Measurements from ENCODE around the gene HERC3. TPM values are rescaled to one million over a fixed set of nuclear protein-coding genes. Genes with fewer than 3 reads are reported as not detected.

HERC3 gene
- total RNA-seq, 1 donor = 15.6 TPM

- H3K4me2 ChIP-seq (ENCODE audit: insufficient read depth, low read length) = no peak overlapping the region
- DNase-seq (ENCODE audit: insufficient read length, low spot score, missing footprints) = no peak
- no peak for TF ChIP-seq CTCF (IDR thresholded peaks at IDR 0.05; ENCODE audit: extremely low read depth, low read depth, low read length)
Measured at GRCh38 chr4:88709989-88710388, 117.7 kb downstream of the HERC3 start.

GRCh38 chr4:88713782-88714181 lies 121.5 kb downstream of the HERC3 start:
- Histone ChIP-seq H3K27ac (ENCODE audit: low read depth, low read length) (no peak overlapping the region), H3K4me1 (ENCODE audit: insufficient read depth, low read length) (no peaks in the 10 kb centered on the region), H4K20me1 (ENCODE audit: insufficient read depth, low read length) (no peaks in the 10 kb centered on the region), H3K79me2 (ENCODE audit: insufficient read depth, low read length) (no peaks in the 10 kb centered on the region), H3K27me3 (ENCODE audit: insufficient read depth, low read length) (no peaks in the 10 kb centered on the region), H2AFZ (ENCODE audit: low read length) (no peak overlapping the region), H3K9me3 (ENCODE audit: low read depth, low read length) (peaks cover 3% of the 10 kb centered on the region), H3K4me2 (ENCODE audit: insufficient read depth, low read length) (no peak overlapping the region), H3K36me3 (ENCODE audit: insufficient read depth, low read length) (peaks cover 6% of the 10 kb centered on the region), H3K4me3 (ENCODE audit: insufficient read depth, low read length) (no peak overlapping the region)
- TF ChIP-seq CTCF (IDR thresholded peaks at IDR 0.05; ENCODE audit: extremely low read depth, low read depth, low read length) = no peak
- DNase-seq (ENCODE audit: insufficient read length, low spot score, missing footprints) = no peak

More at GRCh38 chr4:88709989-88710388, 117.7 kb downstream of the HERC3 start:
- Histone ChIP-seq H3K79me2 (ENCODE audit: insufficient read depth, low read length) (no peaks in the 10 kb centered on the region), H3K27me3 (ENCODE audit: insufficient read depth, low read length) (no peaks in the 10 kb centered on the region), H3K36me3 (ENCODE audit: insufficient read depth, low read length) (no peaks in the 10 kb centered on the region), H3K27ac (ENCODE audit: low read depth, low read length) (no peak overlapping the region), H2AFZ (ENCODE audit: low read length) (no peak overlapping the region), H3K4me3 (ENCODE audit: insufficient read depth, low read length) (no peak overlapping the region), H4K20me1 (ENCODE audit: insufficient read depth, low read length) (no peaks in the 10 kb centered on the region), H3K9me3 (ENCODE audit: low read depth, low read length) (no peaks in the 10 kb centered on the region), H3K4me1 (ENCODE audit: insufficient read depth, low read length) (peaks cover 15% of the 10 kb centered on the region)

- H3K79me2 ChIP-seq (ENCODE audit: insufficient read depth, low read length) = no peaks in the 10 kb centered on the region
- no peak overlapping the region for H3K4me2 ChIP-seq (ENCODE audit: insufficient read depth, low read length)
- peaks cover 3% of the 10 kb centered on the region for H3K9me3 ChIP-seq (ENCODE audit: low read depth, low read length)
- TF ChIP-seq CTCF (IDR thresholded peaks at IDR 0.05; ENCODE audit: extremely low read depth, low read depth, low read length) = no peak
- H3K36me3 ChIP-seq (ENCODE audit: insufficient read depth, low read length) = peaks cover 12% of the 10 kb centered on the region
- H3K27ac ChIP-seq (ENCODE audit: low read depth, low read length) = no peak overlapping the region
- no peaks in the 10 kb centered on the region for H3K27me3 ChIP-seq (ENCODE audit: insufficient read depth, low read length)
- H3K4me1 ChIP-seq (ENCODE audit: insufficient read depth, low read length) = peaks cover 3% of the 10 kb centered on the region
- no peak overlapping the region for H3K4me3 ChIP-seq (ENCODE audit: insufficient read depth, low read length)
- H4K20me1 ChIP-seq (ENCODE audit: insufficient read depth, low read length) = no peaks in the 10 kb centered on the region
- peak; percentile 49 for DNase-seq (ENCODE audit: insufficient read length, low spot score, missing footprints)
- no peak overlapping the region for H2AFZ ChIP-seq (ENCODE audit: low read length)
Measured at GRCh38 chr4:88718098-88718497, 125.8 kb downstream of the HERC3 start.

GRCh38 chr4:88719381-88719780 lies 127.1 kb downstream of the HERC3 start:
- no peak for DNase-seq (ENCODE audit: insufficient read length, low spot score, missing footprints)

More at GRCh38 chr4:88719381-88719780, 127.1 kb downstream of the HERC3 start:
- H3K4me3 ChIP-seq (ENCODE audit: insufficient read depth, low read length) = no peak overlapping the region
- no peak overlapping the region for H3K27ac ChIP-seq (ENCODE audit: low read depth, low read length)
- H3K9me3 ChIP-seq (ENCODE audit: low read depth, low read length) = peaks cover 3% of the 10 kb centered on the region
- H3K79me2 ChIP-seq (ENCODE audit: insufficient read depth, low read length) = no peaks in the 10 kb centered on the region
- H3K27me3 ChIP-seq (ENCODE audit: insufficient read depth, low read length) = no peaks in the 10 kb centered on the region
- no peak overlapping the region for H3K4me2 ChIP-seq (ENCODE audit: insufficient read depth, low read length)
- peaks cover 12% of the 10 kb centered on the region for H3K36me3 ChIP-seq (ENCODE audit: insufficient read depth, low read length)
- TF ChIP-seq CTCF (IDR thresholded peaks at IDR 0.05; ENCODE audit: extremely low read depth, low read depth, low read length) = no peak
- no peak overlapping the region for H2AFZ ChIP-seq (ENCODE audit: low read length)
- H3K4me1 ChIP-seq (ENCODE audit: insufficient read depth, low read length) = peaks cover 3% of the 10 kb centered on the region
- no peaks in the 10 kb centered on the region for H4K20me1 ChIP-seq (ENCODE audit: insufficient read depth, low read length)

All from osteoblast (primary cell).